Liver (tissue), 3 donors: Measurements from ENCODE around the gene LDLRAD4.

Experiments used
- EGR1 ChIP-seq, 2 donors: IDR thresholded peaks; 2 replicates each; pipeline ENCODE4 v1.6.1; 2016 to 2018; ENCODE audit warnings: antibody characterized with exemption in 2 of 2, low read depth in 2 of 2
- JUND ChIP-seq, 2 donors: IDR thresholded peaks; 2 replicates each; pipeline ENCODE4 v1.6.1; 2016; ENCODE audit warnings: antibody characterized with exemption in 2 of 2
- NR2F2 ChIP-seq: IDR thresholded peaks from 2 replicates; pipeline ENCODE4 v1.6.1; 2016; ENCODE audit warnings: antibody characterized with exemption
- RAD21 ChIP-seq, 2 donors: IDR thresholded peaks; 2 replicates each; pipeline ENCODE4 v1.6.1; 2016; ENCODE audit warnings: antibody characterized with exemption in 2 of 2, mild to moderate bottlenecking in 2 of 2
- REST ChIP-seq: IDR thresholded peaks from 2 replicates; pipeline ENCODE4 v1.6.1; 2016; ENCODE audit warnings: antibody characterized with exemption, mild to moderate bottlenecking
- SP1 ChIP-seq: IDR thresholded peaks from 2 replicates; pipeline ENCODE4 v1.6.1; 2018; ENCODE audit warnings: antibody characterized with exemption, mild to moderate bottlenecking
- TAF1 ChIP-seq: conservative IDR thresholded peaks from 2 replicates; pipeline ENCODE4 v1.6.1; 2016; ENCODE audit warnings: antibody characterized with exemption, mild to moderate bottlenecking
- YY1 ChIP-seq: IDR thresholded peaks from 2 replicates; pipeline ENCODE4 v1.6.1; 2016; ENCODE audit warnings: antibody characterized with exemption, mild to moderate bottlenecking
- TF ChIP-seq, protein P1 (sequence below): fragments of 150-350 bp; IDR thresholded peaks from 2 replicates; pipeline ENCODE4 v1.5.1; 2017; ENCODE audit warnings: improper control_type of control experiment, low read depth, low read length; ENCODE audit not compliant: missing input control
- TF ChIP-seq, protein P2 (sequence below): IDR thresholded peaks from 2 replicates; pipeline ENCODE4 v1.6.1; 2016; ENCODE audit warnings: antibody characterized with exemption
- donor health status: healthy.
- donor health status: healthy.

- TF ChIP-seq JUND (IDR thresholded peaks at IDR 0.05) (no peak), RAD21 (IDR thresholded peaks at IDR 0.05) (no peak), NR2F2 (no peak), SP1 (no peak), REST (no peak), YY1 (no peak), EGR1 (IDR thresholded peaks at IDR 0.05; ENCODE audit: low read depth in 2 of 2) (no peak), TAF1 (no peak)
- TF ChIP-seq, protein P1, sequence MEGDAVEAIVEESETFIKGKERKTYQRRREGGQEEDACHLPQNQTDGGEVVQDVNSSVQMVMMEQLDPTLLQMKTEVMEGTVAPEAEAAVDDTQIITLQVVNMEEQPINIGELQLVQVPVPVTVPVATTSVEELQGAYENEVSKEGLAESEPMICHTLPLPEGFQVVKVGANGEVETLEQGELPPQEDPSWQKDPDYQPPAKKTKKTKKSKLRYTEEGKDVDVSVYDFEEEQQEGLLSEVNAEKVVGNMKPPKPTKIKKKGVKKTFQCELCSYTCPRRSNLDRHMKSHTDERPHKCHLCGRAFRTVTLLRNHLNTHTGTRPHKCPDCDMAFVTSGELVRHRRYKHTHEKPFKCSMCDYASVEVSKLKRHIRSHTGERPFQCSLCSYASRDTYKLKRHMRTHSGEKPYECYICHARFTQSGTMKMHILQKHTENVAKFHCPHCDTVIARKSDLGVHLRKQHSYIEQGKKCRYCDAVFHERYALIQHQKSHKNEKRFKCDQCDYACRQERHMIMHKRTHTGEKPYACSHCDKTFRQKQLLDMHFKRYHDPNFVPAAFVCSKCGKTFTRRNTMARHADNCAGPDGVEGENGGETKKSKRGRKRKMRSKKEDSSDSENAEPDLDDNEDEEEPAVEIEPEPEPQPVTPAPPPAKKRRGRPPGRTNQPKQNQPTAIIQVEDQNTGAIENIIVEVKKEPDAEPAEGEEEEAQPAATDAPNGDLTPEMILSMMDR: no peak
- TF ChIP-seq, protein P2, sequence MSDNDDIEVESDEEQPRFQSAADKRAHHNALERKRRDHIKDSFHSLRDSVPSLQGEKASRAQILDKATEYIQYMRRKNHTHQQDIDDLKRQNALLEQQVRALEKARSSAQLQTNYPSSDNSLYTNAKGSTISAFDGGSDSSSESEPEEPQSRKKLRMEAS: no peak
Observed at GRCh38 chr18:13470516-13471197, 252.1 kb downstream of the LDLRAD4 start.
